HG03064 (cell line): ENCODE data around the gene POU2F1.
A peak's percentile ranks its signal among the peaks of the same experiment; 100 is the strongest.

Source experiments
- ATAC-seq: cut with Tn5 transposase; IDR thresholded peaks from one replicate; pipeline ENCODE4 v1.9.1; 2021; ENCODE audit warnings: low read depth; ENCODE audit not compliant: unreplicated experiment

The POU2F1 gene

GRCh38 chr1:167435484-167435883 lies 214.8 kb downstream of the POU2F1 start:
- ATAC-seq = no peak

- no peak for ATAC-seq
Observed at GRCh38 chr1:167438171-167439138, 217.8 kb downstream of the POU2F1 start.

- ATAC-seq = no peak
Observed at GRCh38 chr1:167439301-167439988, 218.8 kb downstream of the POU2F1 start.

GRCh38 chr1:167440345-167440744 lies 219.7 kb downstream of the POU2F1 start:
- ATAC-seq = no peak

- no peak for ATAC-seq
Observed at GRCh38 chr1:167440776-167441175, 220.1 kb downstream of the POU2F1 start.

- ATAC-seq = no peak
Observed at GRCh38 chr1:167441222-167441621, 220.5 kb downstream of the POU2F1 start.

- peak; percentile 66 for ATAC-seq
Observed at GRCh38 chr1:167442142-167442848, 221.6 kb downstream of the POU2F1 start.

- ATAC-seq = no peak
Observed at GRCh38 chr1:167442854-167443565, 222.3 kb downstream of the POU2F1 start.

- no peak for ATAC-seq
Observed at GRCh38 chr1:167443757-167444156, 223.1 kb downstream of the POU2F1 start.

GRCh38 chr1:167446966-167447365 lies 226.3 kb downstream of the POU2F1 start:
- ATAC-seq = no peak

GRCh38 chr1:167447521-167448136 lies 226.9 kb downstream of the POU2F1 start:
- ATAC-seq = no peak

- no peak for ATAC-seq
Observed at GRCh38 chr1:167450843-167451242, 230.2 kb downstream of the POU2F1 start.

GRCh38 chr1:167452483-167452882 lies 231.8 kb downstream of the POU2F1 start:
- no peak for ATAC-seq

- no peak for ATAC-seq
Observed at GRCh38 chr1:167453123-167453522, 232.4 kb downstream of the POU2F1 start.

- peak; percentile 20 for ATAC-seq
Observed at GRCh38 chr1:167454304-167454893, 233.7 kb downstream of the POU2F1 start.

GRCh38 chr1:167454894-167455785 lies 234.5 kb downstream of the POU2F1 start:
- ATAC-seq = peak; percentile 72

GRCh38 chr1:167455786-167456446 lies 235.2 kb downstream of the POU2F1 start:
- ATAC-seq = peak; percentile 31

- ATAC-seq = no peak
Observed at GRCh38 chr1:167456524-167456923, 235.8 kb downstream of the POU2F1 start.
